Neural cell (in vitro differentiated cells): ENCODE results near the gene PITPNB. TPM values are rescaled to one million over a fixed set of nuclear protein-coding genes. Genes with fewer than 3 reads are reported as not detected.

Experiments used
- H2AFZ ChIP-seq: fragments of 200-600, 300-800 bp; sonication (generic), shearing (Covaris generic); 2 replicates; pipeline ENCODE4 v1.6.0; 2014; ENCODE audit warnings: low read depth, mild to moderate bottlenecking, antibody characterized with exemption, low read length, moderate library complexity
- H3F3A ChIP-seq: fragments of 200-600 bp; shearing (Covaris generic); 2 replicates; pipeline ENCODE4 v1.6.1; 2016; ENCODE audit warnings: mild to moderate bottlenecking, moderate library complexity, mixed read lengths, antibody characterized with exemption, low read length; ENCODE audit not compliant: insufficient read depth, poor library complexity, severe bottlenecking
- H3K27ac ChIP-seq: fragments of 200-600, 300-800 bp; sonication (generic), shearing (Covaris generic); 2 replicates; pipeline ENCODE4 v1.5.1; 2014; ENCODE audit warnings: mild to moderate bottlenecking, low read length, moderate library complexity
- H3K27me3 ChIP-seq: fragments of 300-800, 200-600 bp; sonication (generic), shearing (Covaris generic); 2 replicates; pipeline ENCODE4 v1.6.0; 2014; ENCODE audit warnings: mild to moderate bottlenecking, low read depth, low read length, moderate library complexity; ENCODE audit not compliant: insufficient read depth
- H3K36me3 ChIP-seq: fragments of 300-800, 200-600 bp; sonication (generic), shearing (Covaris generic); 2 replicates; pipeline ENCODE4 v1.5.1; 2014; ENCODE audit warnings: mild to moderate bottlenecking, antibody characterized with exemption, low read length, moderate library complexity; ENCODE audit not compliant: insufficient read depth
- H3K4me2 ChIP-seq: fragments of 300-800, 200-600 bp; sonication (generic), shearing (Covaris generic); 2 replicates; pipeline ENCODE4 v1.6.0; 2014; ENCODE audit warnings: mild to moderate bottlenecking, low read length
- H3K4me3 ChIP-seq: fragments of 300-800, 200-600 bp; sonication (generic), shearing (Covaris generic); 2 replicates; pipeline ENCODE4 v1.5.1; 2014; ENCODE audit warnings: mild to moderate bottlenecking, low read length, moderate library complexity
- H3K79me2 ChIP-seq: fragments of 200-600 bp; shearing (Covaris generic); replicated peaks from 2 replicates; pipeline ENCODE4 v1.6.0; 2014; ENCODE audit warnings: mild to moderate bottlenecking, low read length, moderate library complexity; ENCODE audit not compliant: insufficient read depth
- H3K9ac ChIP-seq: fragments of 300-800, 200-600 bp; sonication (generic), shearing (Covaris generic); 2 replicates; pipeline ENCODE4 v1.6.1; 2016; ENCODE audit warnings: mild to moderate bottlenecking, low read length, mixed read lengths
- H3K9me2 ChIP-seq: fragments of 200-600 bp; shearing (Covaris generic); 2 replicates; pipeline ENCODE4 v1.6.1; 2016; ENCODE audit warnings: mild to moderate bottlenecking, low read length, mixed read lengths; ENCODE audit not compliant: insufficient read depth
- H3K9me3 ChIP-seq: fragments of 200-600, 300-800 bp; sonication (generic), shearing (Covaris generic); 2 replicates; pipeline ENCODE4 v1.6.1; 2016; ENCODE audit warnings: mild to moderate bottlenecking, mixed run types, low read length, moderate library complexity, mixed read lengths
- H4K20me1 ChIP-seq: fragments of 200-600 bp; shearing (Covaris generic); 2 replicates; pipeline ENCODE4 v1.6.1; 2016; ENCODE audit warnings: mild to moderate bottlenecking, mixed run types; ENCODE audit not compliant: insufficient read depth
- EP300 ChIP-seq: fragments of 450-650 bp; conservative IDR thresholded peaks from 2 replicates; pipeline ENCODE4 v1.6.1; 2014; ENCODE audit warnings: antibody characterized with exemption, mild to moderate bottlenecking, moderate library complexity; ENCODE audit not compliant: poor library complexity, severe bottlenecking
- EZH2 ChIP-seq: fragments of 200-600, 300-800 bp; shearing (Covaris generic), sonication (generic); IDR thresholded peaks from 2 replicates; pipeline ENCODE4 v1.6.1; 2014; ENCODE audit warnings: antibody characterized with exemption, low read length, borderline replicate concordance, mild to moderate bottlenecking; ENCODE audit not compliant: insufficient read depth, poor library complexity, severe bottlenecking
- MXI1 ChIP-seq: fragments of 450-650 bp; conservative IDR thresholded peaks from 2 replicates; pipeline ENCODE4 v1.6.1; 2014; ENCODE audit warnings: antibody characterized with exemption, mild to moderate bottlenecking; ENCODE audit not compliant: poor library complexity, severe bottlenecking
- POLR2AphosphoS5 ChIP-seq: IDR thresholded peaks from 2 replicates; pipeline ENCODE4 v1.6.1; 2012
- RAD21 ChIP-seq: fragments of 450-650 bp; conservative IDR thresholded peaks from 2 replicates; pipeline ENCODE4 v1.6.1; 2014; ENCODE audit warnings: antibody characterized with exemption, mild to moderate bottlenecking, moderate library complexity
- REST ChIP-seq: IDR thresholded peaks from 2 replicates; pipeline ENCODE4 v1.6.1; 2012; ENCODE audit warnings: borderline replicate concordance
- SMC3 ChIP-seq: fragments of 450-650 bp; conservative IDR thresholded peaks from 2 replicates; pipeline ENCODE4 v1.6.1; 2014; ENCODE audit warnings: antibody characterized with exemption, mild to moderate bottlenecking, moderate library complexity; ENCODE audit not compliant: poor library complexity
- TAF1 ChIP-seq: IDR thresholded peaks from 2 replicates; pipeline ENCODE4 v1.6.1; 2012; ENCODE audit warnings: low read depth
- polyA plus RNA-seq: library from polyadenylated mRNA; depleted of rRNA; stranded (reverse); fragments of >200 nt; gene quantifications from 2 replicates; pipeline ENCODE4 v1.2.3, GENCODE V29; 2014
- TF ChIP-seq, protein P1 (sequence below): fragments of 450-650 bp; IDR thresholded peaks from 2 replicates; pipeline ENCODE4 v1.5.1; 2014; ENCODE audit warnings: antibody characterized with exemption, mild to moderate bottlenecking, moderate library complexity; ENCODE audit not compliant: poor library complexity, severe bottlenecking

PITPNB gene
- polyA plus RNA-seq, 1 donor from 2014 or later, result 44.8 TPM

DNA sequence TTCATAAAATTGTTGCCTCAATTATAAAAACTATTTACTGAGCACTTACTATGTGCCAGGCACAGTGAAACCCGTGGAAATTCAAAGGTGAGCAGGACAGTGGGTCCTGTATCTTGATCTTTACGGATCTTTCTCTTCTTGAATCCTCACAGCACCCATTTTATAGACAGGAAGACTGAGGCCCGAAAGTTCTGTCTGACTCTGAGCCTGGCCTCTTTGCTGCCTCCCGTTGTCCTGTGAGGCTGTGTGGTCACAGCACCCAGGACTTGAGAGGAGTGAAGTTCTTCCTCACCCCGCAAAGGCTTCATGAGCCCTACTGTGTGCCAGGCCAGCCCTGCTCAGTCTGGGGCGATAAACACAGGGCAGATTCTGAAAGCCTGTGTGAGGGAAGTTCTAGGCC is 104.1 kb downstream of the PITPNB start:
- no peak for TF ChIP-seq EP300

GRCh38 chr22:27811778-27812177 is 107.3 kb downstream of the PITPNB start:
- no peak overlapping the region for H3K4me3 ChIP-seq
- TF ChIP-seq, protein P1, sequence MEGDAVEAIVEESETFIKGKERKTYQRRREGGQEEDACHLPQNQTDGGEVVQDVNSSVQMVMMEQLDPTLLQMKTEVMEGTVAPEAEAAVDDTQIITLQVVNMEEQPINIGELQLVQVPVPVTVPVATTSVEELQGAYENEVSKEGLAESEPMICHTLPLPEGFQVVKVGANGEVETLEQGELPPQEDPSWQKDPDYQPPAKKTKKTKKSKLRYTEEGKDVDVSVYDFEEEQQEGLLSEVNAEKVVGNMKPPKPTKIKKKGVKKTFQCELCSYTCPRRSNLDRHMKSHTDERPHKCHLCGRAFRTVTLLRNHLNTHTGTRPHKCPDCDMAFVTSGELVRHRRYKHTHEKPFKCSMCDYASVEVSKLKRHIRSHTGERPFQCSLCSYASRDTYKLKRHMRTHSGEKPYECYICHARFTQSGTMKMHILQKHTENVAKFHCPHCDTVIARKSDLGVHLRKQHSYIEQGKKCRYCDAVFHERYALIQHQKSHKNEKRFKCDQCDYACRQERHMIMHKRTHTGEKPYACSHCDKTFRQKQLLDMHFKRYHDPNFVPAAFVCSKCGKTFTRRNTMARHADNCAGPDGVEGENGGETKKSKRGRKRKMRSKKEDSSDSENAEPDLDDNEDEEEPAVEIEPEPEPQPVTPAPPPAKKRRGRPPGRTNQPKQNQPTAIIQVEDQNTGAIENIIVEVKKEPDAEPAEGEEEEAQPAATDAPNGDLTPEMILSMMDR, result no peak
- TF ChIP-seq EZH2 (no peak), TAF1 (no peak), RAD21 (no peak), REST (no peak)
- no peak overlapping the region for H3K4me2 ChIP-seq
- no peak overlapping the region for H3K9ac ChIP-seq
- no peaks in the 10 kb centered on the region for H3K9me2 ChIP-seq
- no peaks in the 10 kb centered on the region for H3K27me3 ChIP-seq
- no peak overlapping the region for H2AFZ ChIP-seq
- H3K36me3 ChIP-seq, result no peaks in the 10 kb centered on the region
- H3K27ac ChIP-seq, result no peak overlapping the region
- H4K20me1 ChIP-seq, result no peaks in the 10 kb centered on the region
- no peaks in the 10 kb centered on the region for H3F3A ChIP-seq
- H3K9me3 ChIP-seq, result no peaks in the 10 kb centered on the region
- no peaks in the 10 kb centered on the region for H3K79me2 ChIP-seq

More for the DNA sequence above, 104.1 kb downstream of the PITPNB start:
- Histone ChIP-seq H3K4me3 (no peak overlapping the region), H4K20me1 (no peaks in the 10 kb centered on the region), H2AFZ (no peak overlapping the region), H3K4me2 (no peak overlapping the region), H3K36me3 (no peaks in the 10 kb centered on the region), H3K27ac (no peak overlapping the region), H3K9me2 (no peaks in the 10 kb centered on the region), H3F3A (no peaks in the 10 kb centered on the region), H3K9ac (no peak overlapping the region), H3K79me2 (no peaks in the 10 kb centered on the region), H3K27me3 (no peaks in the 10 kb centered on the region), H3K9me3 (no peaks in the 10 kb centered on the region)

DNA sequence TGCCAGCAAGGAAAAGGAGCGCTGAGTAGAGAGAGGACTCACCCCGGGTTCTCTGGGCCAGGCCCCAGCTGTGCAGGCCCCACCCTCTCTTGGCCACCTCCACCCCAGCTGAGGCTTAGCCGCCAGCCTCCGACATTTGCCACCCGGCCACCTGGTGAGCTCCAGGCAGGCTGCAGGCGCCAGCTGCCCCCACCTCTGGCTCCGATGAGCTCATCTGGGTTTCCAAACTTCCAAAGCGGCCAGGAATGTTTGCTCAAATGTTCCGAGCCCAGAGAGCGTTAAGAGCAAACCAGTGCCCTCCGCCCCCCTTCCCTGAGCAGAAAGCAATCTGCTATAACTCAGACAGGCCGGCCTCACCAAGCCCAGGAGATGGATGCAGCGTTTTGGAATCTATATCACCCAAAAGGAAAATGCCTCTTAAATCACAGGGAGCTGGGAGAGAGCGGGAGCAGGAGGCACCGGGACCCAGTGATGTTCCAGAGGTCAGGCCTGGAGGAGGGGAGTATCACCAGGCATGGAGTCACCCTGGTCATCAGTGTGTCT is 108.4 kb downstream of the PITPNB start:
- no peak overlapping the region for H2AFZ ChIP-seq
- H3K9me3 ChIP-seq, result no peaks in the 10 kb centered on the region
- H3K79me2 ChIP-seq, result no peaks in the 10 kb centered on the region
- TF ChIP-seq EZH2 (no peak), SMC3 (no peak), POLR2AphosphoS5 (no peak), REST (no peak), TAF1 (no peak), RAD21 (no peak), EP300 (no peak), MXI1 (no peak)
- TF ChIP-seq, protein P1, result no peak
- H3K9ac ChIP-seq, result no peak overlapping the region
- H3K4me2 ChIP-seq, result no peak overlapping the region
- H4K20me1 ChIP-seq, result no peaks in the 10 kb centered on the region
- no peaks in the 10 kb centered on the region for H3F3A ChIP-seq
- no peaks in the 10 kb centered on the region for H3K27me3 ChIP-seq
- H3K4me3 ChIP-seq, result no peak overlapping the region
- H3K9me2 ChIP-seq, result no peaks in the 10 kb centered on the region
- H3K36me3 ChIP-seq, result no peaks in the 10 kb centered on the region
- H3K27ac ChIP-seq, result no peak overlapping the region
